K562 (cell line): ENCODE measurements around the gene TKTL2. TPM values are rescaled to one million over a fixed set of nuclear protein-coding genes. Genes with fewer than 3 reads are reported as not detected.

Experiments
- ARID3A ChIP-seq: IDR thresholded peaks from 2 replicates; pipeline ENCODE4 v1.6.1; 2012; ENCODE audit warnings: low read depth, low read length, improper control_type of control experiment, borderline replicate concordance
- BCOR ChIP-seq: fragments of 450-650 bp; IDR thresholded peaks from 2 replicates; pipeline ENCODE4 v1.6.1; 2016
- CBFA2T3 ChIP-seq: fragments of 450-650 bp; IDR thresholded peaks from 2 replicates; pipeline ENCODE4 v1.6.1; 2017
- CREBBP ChIP-seq: IDR thresholded peaks from one replicate; pipeline ENCODE4 v1.6.1; 2012; ENCODE audit warnings: low read depth, mild to moderate bottlenecking, control low read depth, inconsistent platforms, low read length
- KAT7 ChIP-seq: sonication (generic); formaldehyde crosslinking; IDR thresholded peaks from 2 replicates; pipeline ENCODE4 v1.8.0; 2022; ENCODE audit warnings: missing genetic modification reagents, mild to moderate bottlenecking, borderline replicate concordance
- KDM4B ChIP-seq, 2 experiments: fragments of 450-650 bp in 1 of 2; sonication (generic) in 1 of 2; IDR thresholded peaks; 2 replicates each; pipeline ENCODE4 v1.6.1; 2016 to 2017; ENCODE audit warnings: borderline replicate concordance in 2 of 2, antibody characterized with exemption in 1 of 2, low read depth in 1 of 2, mild to moderate bottlenecking in 1 of 2
- MIER1 ChIP-seq: fragments of 450-650 bp; IDR thresholded peaks from 2 replicates; pipeline ENCODE4 v1.6.1; 2016; ENCODE audit warnings: antibody characterized with exemption, mild to moderate bottlenecking, low read depth
- MXI1 ChIP-seq: IDR thresholded peaks from 2 replicates; pipeline ENCODE4 v1.6.1; 2011; ENCODE audit warnings: low read depth, mild to moderate bottlenecking, improper control_type of control experiment, low read length
- PATZ1 ChIP-seq: fragments of 250-450 bp; sonication (Bioruptor Pico); IDR thresholded peaks from 2 replicates; pipeline ENCODE4 v1.5.0; 2020; ENCODE audit warnings: mild to moderate bottlenecking, borderline replicate concordance
- PHF20 ChIP-seq: fragments of 450-650 bp; IDR thresholded peaks from 2 replicates; pipeline ENCODE4 v1.6.1; 2018; ENCODE audit not compliant: partially characterized antibody
- POLR2AphosphoS5 ChIP-seq: IDR thresholded peaks from 2 replicates; pipeline ENCODE4 v1.6.1; 2011; ENCODE audit warnings: mild to moderate bottlenecking, low read depth, low read length, moderate library complexity; ENCODE audit not compliant: control insufficient read depth, insufficient read depth
- SAFB ChIP-seq: fragments of 200-400 bp; formaldehyde crosslinking; IDR thresholded peaks from 2 replicates; pipeline ENCODE4 v1.6.1; 2017; ENCODE audit warnings: low read depth, low read length, borderline replicate concordance
- SIX5 ChIP-seq, 2 experiments: IDR thresholded peaks; 2 replicates each; pipeline ENCODE4 v1.6.1; 2011; ENCODE audit warnings: low read length in 2 of 2, borderline replicate concordance in 1 of 2, low read depth in 1 of 2, mild to moderate bottlenecking in 1 of 2, moderate library complexity in 1 of 2; ENCODE audit not compliant: insufficient read depth in 1 of 2
- SLC30A9 ChIP-seq: fragments of 250-450 bp; sonication (Bioruptor Pico); IDR thresholded peaks from 2 replicates; pipeline ENCODE4 v1.8.0; 2022; ENCODE audit warnings: mild to moderate bottlenecking, moderate library complexity
- SREBF2 ChIP-seq: sonication (generic); formaldehyde crosslinking; IDR thresholded peaks from 2 replicates; pipeline ENCODE4 v1.4.0; 2020; ENCODE audit warnings: mild to moderate bottlenecking, missing genetic modification reagents
- YY1 ChIP-seq, 3 experiments: IDR thresholded peaks; 2 replicates each; pipeline ENCODE4 v1.6.1; 2011; ENCODE audit warnings: low read length in 2 of 3, mild to moderate bottlenecking in 2 of 3, moderate library complexity in 2 of 3, borderline replicate concordance in 1 of 3, control low read depth in 1 of 3, low read depth in 1 of 3; ENCODE audit not compliant: insufficient read depth in 3 of 3, insufficient replicate concordance in 2 of 3, control insufficient read depth in 1 of 3, insufficient read length in 1 of 3; ENCODE audit errors: extremely low read depth in 1 of 3
- ZBTB26 ChIP-seq: fragments of 450-650 bp; formaldehyde crosslinking; IDR thresholded peaks from 2 replicates; pipeline ENCODE4 v1.4.0; 2022; ENCODE audit warnings: missing genetic modification characterization
- ZKSCAN1 ChIP-seq: fragments of 150-350 bp; IDR thresholded peaks from 2 replicates; pipeline ENCODE4 v1.6.1; 2016; ENCODE audit warnings: low read depth, low read length
- ZNF184 ChIP-seq: sonication (generic); formaldehyde crosslinking; IDR thresholded peaks from 2 replicates; pipeline ENCODE4 v1.5.0; 2020; ENCODE audit warnings: missing genetic modification reagents
- ZNF511 ChIP-seq: sonication (generic); formaldehyde crosslinking; IDR thresholded peaks from 2 replicates; pipeline ENCODE4 v1.8.0; 2022; ENCODE audit warnings: mild to moderate bottlenecking, missing genetic modification reagents
- ZSCAN32 ChIP-seq: fragments of 450-650 bp; formaldehyde crosslinking; IDR thresholded peaks from 2 replicates; pipeline ENCODE4 v1.4.0; 2020; ENCODE audit warnings: mild to moderate bottlenecking, moderate library complexity
- polyA plus RNA-seq, 8 experiments: library from polyadenylated mRNA; depleted of rRNA in 4 of 8; stranded (reverse) in 5 of 8; unstranded in 3 of 8; fragments of >200 nt; fragmentation: Nextera tagmentation in 2 of 8; fragmentation: Illumina TruSeq in 1 of 8; extraction: Ambion mirVana in 2 of 8; extraction: Trizol in 1 of 8; gene quantifications; 2 replicates each; pipeline versions ENCODE4 v1.2.1 to v1.2.3, GENCODE V29; 2011 to 2014; ENCODE audit warnings: inconsistent platforms in 1 of 8, missing spikeins in 1 of 8
- total RNA-seq, 7 experiments: library from RNA; depleted of rRNA in 6 of 7; stranded (reverse); fragments of >200 nt in 6 of 7; fragmentation: Illumina TruSeq in 2 of 7; extraction: Trizol in 2 of 7; gene quantifications; 2 replicates each; pipeline versions ENCODE4 v1.2.1 to v1.2.3, GENCODE V29; 2011 to 2021; ENCODE audit warnings: low replicate concordance in 1 of 7

TKTL2 gene
- total and polyA plus RNA-seq, 9 of the 15 experiments (the other 6 are each of a cell fraction or from before 2014, with no cell fraction given), result 0.03 to 0.31 (median 0.09) TPM; not detected in 1

GRCh38 chr4:163494360-163495241 is 21.0 kb upstream of the TKTL2 start, which contains the start of gene TMA16 (continued):
- no peak for TF ChIP-seq ARID3A
- 0 out of 2 replicates have a peak, but pooled peaks have one; percentile 58 for TF ChIP-seq SREBF2 (CRISPR knock-in tag)
- TF ChIP-seq ZNF511 (CRISPR knock-in tag), result peak; percentile 43; the same call in 1 of the 2 replicates
- TF ChIP-seq ZNF184, result no peak
- TF ChIP-seq BCOR, result 0 out of 2 replicates have a peak, but pooled peaks have one; percentile 4
- TF ChIP-seq KAT7, result no peak; the same call in 1 of the 2 replicates
- TF ChIP-seq POLR2AphosphoS5, result peak; percentile 90
- no peak for TF ChIP-seq ZBTB26 (CRISPR knock-in tag)
- TF ChIP-seq YY1 (IDR thresholded peaks at IDR 0.05; ENCODE audit: borderline replicate concordance in 1 of 3, control insufficient read depth in 1 of 3, extremely low read depth in 1 of 3, insufficient read depth in 3 of 3, insufficient read length in 1 of 3, insufficient replicate concordance in 2 of 3, low read depth in 1 of 3, low read length in 2 of 3), result peak in 1 of 3 experiments; percentile 69
- TF ChIP-seq ZSCAN32 (CRISPR knock-in tag), result no peak
- TF ChIP-seq KDM4B (IDR thresholded peaks at IDR 0.05; ENCODE audit: borderline replicate concordance in 2 of 2, low read depth in 1 of 2), result peak in 1 of 2 experiments; percentile 80; a peak in 1 of 4 replicates
- no peak for TF ChIP-seq CBFA2T3
- peak; percentile 76; the same call in 1 of the 2 replicates for TF ChIP-seq ZKSCAN1
- peak; percentile 80 for TF ChIP-seq MXI1
- TF ChIP-seq SLC30A9, result no peak
- TF ChIP-seq MIER1, result no peak
- no peak for TF ChIP-seq CREBBP
- TF ChIP-seq SAFB, result no peak
- TF ChIP-seq SIX5 (IDR thresholded peaks at IDR 0.05; ENCODE audit: borderline replicate concordance in 1 of 2, insufficient read depth in 1 of 2, low read depth in 1 of 2, low read length in 2 of 2), result peak; percentile 28 to 43; a peak in 2 of 4 replicates
- TF ChIP-seq PHF20, result peak; percentile 87
- no peak for TF ChIP-seq PATZ1
